ENCODE results near the gene CHSY1.

- TF ChIP-seq, protein P1, sequence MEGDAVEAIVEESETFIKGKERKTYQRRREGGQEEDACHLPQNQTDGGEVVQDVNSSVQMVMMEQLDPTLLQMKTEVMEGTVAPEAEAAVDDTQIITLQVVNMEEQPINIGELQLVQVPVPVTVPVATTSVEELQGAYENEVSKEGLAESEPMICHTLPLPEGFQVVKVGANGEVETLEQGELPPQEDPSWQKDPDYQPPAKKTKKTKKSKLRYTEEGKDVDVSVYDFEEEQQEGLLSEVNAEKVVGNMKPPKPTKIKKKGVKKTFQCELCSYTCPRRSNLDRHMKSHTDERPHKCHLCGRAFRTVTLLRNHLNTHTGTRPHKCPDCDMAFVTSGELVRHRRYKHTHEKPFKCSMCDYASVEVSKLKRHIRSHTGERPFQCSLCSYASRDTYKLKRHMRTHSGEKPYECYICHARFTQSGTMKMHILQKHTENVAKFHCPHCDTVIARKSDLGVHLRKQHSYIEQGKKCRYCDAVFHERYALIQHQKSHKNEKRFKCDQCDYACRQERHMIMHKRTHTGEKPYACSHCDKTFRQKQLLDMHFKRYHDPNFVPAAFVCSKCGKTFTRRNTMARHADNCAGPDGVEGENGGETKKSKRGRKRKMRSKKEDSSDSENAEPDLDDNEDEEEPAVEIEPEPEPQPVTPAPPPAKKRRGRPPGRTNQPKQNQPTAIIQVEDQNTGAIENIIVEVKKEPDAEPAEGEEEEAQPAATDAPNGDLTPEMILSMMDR (IDR thresholded peaks at IDR 0.05): no peak
- TF ChIP-seq POLR2A (IDR thresholded peaks at IDR 0.05): no peak
Observed at GRCh38 chr15:101168463-101168824, 83.4 kb downstream of the CHSY1 start.
